Adrenal gland (tissue), 5 donors: ENCODE data around the gene HDGFL3.

Experiments
- POLR2A ChIP-seq, 2 donors: fragments of 450-650 bp; IDR thresholded peaks; one replicate each; pipeline ENCODE4 v1.6.1; 2017; ENCODE audit warnings: antibody characterized with exemption in 2 of 2, mild to moderate bottlenecking in 2 of 2, moderate library complexity in 1 of 2
- TF ChIP-seq, protein P1 (sequence below), 6 experiments: fragments of 450-650 bp in 4 of 6; fragments of 200-600 bp in 2 of 6; sonication (generic) in 1 of 6; IDR thresholded peaks; 1 replicate in 5 of 6; 2 replicates in 1 of 6; pipeline versions ENCODE4 v1.5.1 to v1.8.0; 2016 to 2021; ENCODE audit warnings: antibody characterized with exemption in 6 of 6, mild to moderate bottlenecking in 2 of 6, moderate library complexity in 1 of 6
- donor health status: DM: no; HTN: no; CAD: no.

DNA sequence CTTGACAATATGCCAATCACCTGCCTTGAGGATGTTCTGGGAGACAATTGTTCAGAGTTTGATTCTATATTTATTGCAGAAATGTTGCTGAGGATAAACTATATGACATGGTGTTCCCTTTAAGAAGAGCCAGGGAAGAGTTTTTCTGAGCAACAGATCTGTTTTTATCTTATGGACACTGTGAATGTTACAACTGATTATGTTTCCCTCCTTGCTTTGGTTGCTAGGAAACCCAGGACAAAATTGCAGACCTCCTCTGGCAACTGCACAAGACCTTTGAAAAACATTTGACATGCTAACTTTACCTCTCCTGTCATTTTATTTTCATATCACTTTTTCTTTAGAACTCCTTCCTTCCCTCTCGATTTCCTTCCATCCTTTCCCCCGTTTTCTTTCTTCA is 108.3 kb downstream of the HDGFL3 start:
- TF ChIP-seq POLR2A (IDR thresholded peaks at IDR 0.05), result no peak
- TF ChIP-seq, protein P1, sequence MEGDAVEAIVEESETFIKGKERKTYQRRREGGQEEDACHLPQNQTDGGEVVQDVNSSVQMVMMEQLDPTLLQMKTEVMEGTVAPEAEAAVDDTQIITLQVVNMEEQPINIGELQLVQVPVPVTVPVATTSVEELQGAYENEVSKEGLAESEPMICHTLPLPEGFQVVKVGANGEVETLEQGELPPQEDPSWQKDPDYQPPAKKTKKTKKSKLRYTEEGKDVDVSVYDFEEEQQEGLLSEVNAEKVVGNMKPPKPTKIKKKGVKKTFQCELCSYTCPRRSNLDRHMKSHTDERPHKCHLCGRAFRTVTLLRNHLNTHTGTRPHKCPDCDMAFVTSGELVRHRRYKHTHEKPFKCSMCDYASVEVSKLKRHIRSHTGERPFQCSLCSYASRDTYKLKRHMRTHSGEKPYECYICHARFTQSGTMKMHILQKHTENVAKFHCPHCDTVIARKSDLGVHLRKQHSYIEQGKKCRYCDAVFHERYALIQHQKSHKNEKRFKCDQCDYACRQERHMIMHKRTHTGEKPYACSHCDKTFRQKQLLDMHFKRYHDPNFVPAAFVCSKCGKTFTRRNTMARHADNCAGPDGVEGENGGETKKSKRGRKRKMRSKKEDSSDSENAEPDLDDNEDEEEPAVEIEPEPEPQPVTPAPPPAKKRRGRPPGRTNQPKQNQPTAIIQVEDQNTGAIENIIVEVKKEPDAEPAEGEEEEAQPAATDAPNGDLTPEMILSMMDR (IDR thresholded peaks at IDR 0.05), result no peak
